H1 (cell line): ENCODE measurements around the gene GCNT1. TPM values are rescaled to one million over a fixed set of nuclear protein-coding genes. Genes with fewer than 3 reads are reported as not detected.
A peak's percentile ranks its signal among the peaks of the same experiment; 100 is the strongest.

Experiments used
- CTCF ChIA-PET: fragments of 300-600 bp; sonication (Branson Sonifier 250); formaldehyde crosslinking; loops from one replicate; lab custom pipeline; 2021; ENCODE audit not compliant: partially characterized antibody; lab: Charles Lee
- POLR2A ChIA-PET: fragments of 300-600 bp; sonication (Branson Sonifier 250); formaldehyde crosslinking; loops from one replicate; lab custom pipeline; 2021; ENCODE audit warnings: inconsistent platforms; ENCODE audit not compliant: partially characterized antibody; lab: Charles Lee
- DNase-seq, 2 experiments: peaks; one replicate each; pipeline versions ENCODE4 v3.0.0 to v3.0.0-alpha.2; 2010 to 2022; ENCODE audit warnings: low spot score in 2 of 2, low read depth in 1 of 2, mixed read lengths in 1 of 2
- FAIRE-seq: peaks from 2 replicates; lab custom pipeline; 2011; peaks lifted over from hg19 to GRCh38; lab: Jason Lieb, UNC
- H2AFZ ChIP-seq: 2 replicates; pipeline ENCODE4 v1.8.1; 2012; ENCODE audit warnings: low read length, inconsistent platforms
- H2AK5ac ChIP-seq: 2 replicates; pipeline ENCODE4 v1.6.1; 2013; ENCODE audit warnings: low read depth, low read length
- H2BK120ac ChIP-seq: replicated peaks from 2 replicates; pipeline ENCODE3; 2013; ENCODE audit warnings: low read depth, low read length, inconsistent platforms
- H2BK12ac ChIP-seq: 2 replicates; pipeline ENCODE4 v1.6.1; 2013; ENCODE audit warnings: low read depth, low read length
- H2BK15ac ChIP-seq: 2 replicates; pipeline ENCODE4 v1.6.1; 2013; ENCODE audit warnings: low read length
- H2BK20ac ChIP-seq: 2 replicates; pipeline ENCODE4 v1.6.1; 2013; ENCODE audit warnings: low read length
- H2BK5ac ChIP-seq: 2 replicates; pipeline ENCODE4 v1.6.1; 2013; ENCODE audit warnings: low read depth, low read length
- H3K14ac ChIP-seq: 2 replicates; pipeline ENCODE4 v1.6.1; 2013; ENCODE audit warnings: inconsistent platforms; ENCODE audit not compliant: insufficient read length
- H3K18ac ChIP-seq: 2 replicates; pipeline ENCODE4 v1.6.1; 2013; ENCODE audit warnings: low read length; ENCODE audit errors: extremely low read depth
- H3K23ac ChIP-seq: 2 replicates; pipeline ENCODE4 v1.6.1; 2013; ENCODE audit warnings: inconsistent platforms; ENCODE audit not compliant: insufficient read length
- H3K23me2 ChIP-seq: 2 replicates; pipeline ENCODE4 v1.6.1; 2013; ENCODE audit warnings: low read depth, low read length
- H3K27ac ChIP-seq: 2 replicates; pipeline ENCODE4 v1.6.1; 2011; ENCODE audit warnings: low read depth, low read length, inconsistent platforms
- H3K27me3 ChIP-seq, 4 experiments: replicated peaks in 1 of 4; 1 replicate in 1 of 4; 2 replicates in 3 of 4; pipeline versions ENCODE4 v1.6.1 to v1.8.1; 2011 to 2013; ENCODE audit warnings: low read length in 3 of 4, mild to moderate bottlenecking in 3 of 4, inconsistent platforms in 2 of 4, mixed read lengths in 2 of 4, moderate library complexity in 1 of 4; ENCODE audit not compliant: control insufficient read depth in 3 of 4, insufficient read depth in 3 of 4; ENCODE audit errors: extremely low read depth in 1 of 4
- H3K36me3 ChIP-seq, 4 experiments: 2 replicates each; pipeline versions ENCODE4 v1.6.1 to v1.8.1; 2011 to 2013; ENCODE audit warnings: mild to moderate bottlenecking in 4 of 4, low read length in 3 of 4, moderate library complexity in 2 of 4, control low read depth in 1 of 4, inconsistent platforms in 1 of 4; ENCODE audit not compliant: insufficient read depth in 4 of 4, control insufficient read depth in 2 of 4
- H3K4ac ChIP-seq: replicated peaks from 2 replicates; pipeline ENCODE3; 2013; ENCODE audit warnings: low read length, low read depth, mixed read lengths, inconsistent platforms; ENCODE audit not compliant: insufficient read length
- H3K4me1 ChIP-seq, 4 experiments: replicated peaks in 1 of 4; 1 replicate in 1 of 4; 2 replicates in 3 of 4; pipeline versions ENCODE4 v1.6.1 to v1.8.1; 2011 to 2013; ENCODE audit warnings: low read length in 3 of 4, inconsistent platforms in 2 of 4, mixed read lengths in 1 of 4; ENCODE audit not compliant: insufficient read depth in 4 of 4, control insufficient read depth in 3 of 4
- H3K4me2 ChIP-seq, 2 experiments: 2 replicates each; pipeline versions ENCODE4 v1.6.1 to v1.8.1; 2011 to 2013; ENCODE audit warnings: low read depth in 2 of 2, low read length in 2 of 2, control low read depth in 1 of 2, inconsistent platforms in 1 of 2, mild to moderate bottlenecking in 1 of 2; ENCODE audit not compliant: insufficient read depth in 1 of 2
- H3K4me3 ChIP-seq, 4 experiments: fragments of 200-600, 300-600 bp in 1 of 4; sonication (generic), shearing (Covaris generic), sonication (Bioruptor Twin) in 1 of 4; 2 replicates each; pipeline versions ENCODE4 v1.5.1 to v1.8.1; 2011 to 2016; ENCODE audit warnings: low read length in 4 of 4, low read depth in 3 of 4, control low read depth in 2 of 4, inconsistent platforms in 2 of 4, mild to moderate bottlenecking in 2 of 4, mixed read lengths in 1 of 4, moderate library complexity in 1 of 4; ENCODE audit not compliant: insufficient read depth in 2 of 4; ENCODE audit errors: extremely low read depth in 1 of 4
- H3K56ac ChIP-seq: replicated peaks from 2 replicates; pipeline ENCODE3; 2013; ENCODE audit warnings: low read depth, mild to moderate bottlenecking, mixed read lengths, low read length, inconsistent platforms; ENCODE audit not compliant: insufficient read length
- H3K79me1 ChIP-seq: 2 replicates; pipeline ENCODE4 v1.6.1; 2013; ENCODE audit warnings: low read depth, low read length, control low read depth
- H3K79me2 ChIP-seq, 2 experiments: 2 replicates each; pipeline versions ENCODE4 v1.6.1 to v1.8.1; 2012 to 2013; ENCODE audit warnings: low read length in 2 of 2, mild to moderate bottlenecking in 2 of 2, inconsistent platforms in 1 of 2; ENCODE audit not compliant: insufficient read depth in 2 of 2, control insufficient read depth in 1 of 2
- H3K9ac ChIP-seq, 4 experiments: replicated peaks in 1 of 4; 1 replicate in 1 of 4; 2 replicates in 3 of 4; pipeline versions ENCODE4 v1.6.1 to v1.8.1; 2011 to 2013; ENCODE audit warnings: low read depth in 3 of 4, low read length in 3 of 4, control low read depth in 2 of 4, mild to moderate bottlenecking in 2 of 4, moderate library complexity in 2 of 4, inconsistent platforms in 1 of 4; ENCODE audit errors: extremely low read depth in 1 of 4
- H3K9me3 ChIP-seq, 2 experiments: 2 replicates each; pipeline versions ENCODE4 v1.6.1 to v1.8.1; 2012 to 2013; ENCODE audit warnings: mild to moderate bottlenecking in 2 of 2, moderate library complexity in 2 of 2, control low read depth in 1 of 2, inconsistent platforms in 1 of 2, low read depth in 1 of 2, low read length in 1 of 2, mixed read lengths in 1 of 2; ENCODE audit not compliant: insufficient read depth in 2 of 2
- H4K20me1 ChIP-seq, 2 experiments: replicated peaks in 1 of 2; 2 replicates each; pipeline versions ENCODE3 to v1.8.1; 2011 to 2013; ENCODE audit warnings: inconsistent platforms in 2 of 2, low read length in 2 of 2, mild to moderate bottlenecking in 1 of 2; ENCODE audit not compliant: insufficient read depth in 2 of 2, control insufficient read depth in 1 of 2
- H4K5ac ChIP-seq: 2 replicates; pipeline ENCODE4 v1.6.1; 2013; ENCODE audit warnings: low read length, low read depth, mixed read lengths, inconsistent platforms; ENCODE audit not compliant: insufficient read length
- H4K8ac ChIP-seq: 2 replicates; pipeline ENCODE4 v1.8.0; 2013; ENCODE audit warnings: mild to moderate bottlenecking, moderate library complexity, low read length, inconsistent platforms; ENCODE audit not compliant: insufficient read depth; ENCODE audit errors: extremely low read depth
- H4K91ac ChIP-seq: replicated peaks from 2 replicates; pipeline ENCODE3; 2013; ENCODE audit warnings: low read length, mixed read lengths, inconsistent platforms; ENCODE audit not compliant: insufficient read length
- EGR1 ChIP-seq: IDR thresholded peaks from 2 replicates; pipeline ENCODE4 v1.6.1; 2011; ENCODE audit warnings: low read depth, low read length, borderline replicate concordance
- GABPA ChIP-seq: IDR thresholded peaks from 2 replicates; pipeline ENCODE4 v1.6.1; 2011; ENCODE audit warnings: mild to moderate bottlenecking, low read length, moderate library complexity, borderline replicate concordance; ENCODE audit not compliant: insufficient read depth
- HDAC6 ChIP-seq: IDR thresholded peaks from one replicate; pipeline ENCODE4 v1.7.1; 2012; ENCODE audit warnings: low read depth, mild to moderate bottlenecking, inconsistent platforms, low read length, moderate library complexity
- KDM4A ChIP-seq: IDR thresholded peaks from one replicate; pipeline ENCODE4 v1.7.1; 2012; ENCODE audit warnings: low read depth, mild to moderate bottlenecking, moderate library complexity, low read length, inconsistent platforms; ENCODE audit not compliant: severe bottlenecking
- KDM5A ChIP-seq: fragments of 200-600 bp; IDR thresholded peaks from 2 replicates; pipeline ENCODE4 v1.7.1; 2012; ENCODE audit warnings: mild to moderate bottlenecking, low read length, inconsistent platforms, mixed read lengths
- RFX5 ChIP-seq: IDR thresholded peaks from 2 replicates; pipeline ENCODE4 v1.6.1; 2011; ENCODE audit warnings: low read depth, low read length, improper control_type of control experiment, borderline replicate concordance
- SIX5 ChIP-seq: IDR thresholded peaks from 2 replicates; pipeline ENCODE4 v1.6.1; 2011; ENCODE audit warnings: mild to moderate bottlenecking, low read depth, low read length
- SRF ChIP-seq: IDR thresholded peaks from 2 replicates; pipeline ENCODE4 v1.6.1; 2011; ENCODE audit warnings: mild to moderate bottlenecking, low read depth, low read length, moderate library complexity
- YY1 ChIP-seq: IDR thresholded peaks from 2 replicates; pipeline ENCODE4 v1.6.1; 2011; ENCODE audit warnings: low read depth, mild to moderate bottlenecking, low read length
- WGBS, 2 experiments: shearing (Covaris generic) in 1 of 2; methylation state at CpG; one replicate each; pipeline versions ENCODE4 v1.1.6 to v1.1.7; 2013 to 2015; ENCODE audit warnings: low lambda C conversion rate in 2 of 2, mixed read lengths in 2 of 2, inconsistent platforms in 1 of 2, low coverage in 1 of 2, missing lambda C conversion rate in 1 of 2; ENCODE audit not compliant: insufficient replicate concordance in 2 of 2, insufficient coverage in 1 of 2, insufficient read length in 1 of 2; ENCODE audit errors: extremely low coverage in 1 of 2, missing lambda C conversion rate in 1 of 2; 5-methylcytosine and 5-hydroxymethylcytosine counted together
- polyA plus RNA-seq, 7 experiments: library from polyadenylated mRNA; depleted of rRNA in 3 of 7; stranded (reverse) in 5 of 7; unstranded in 2 of 7; fragments of >200 nt in 5 of 7; fragments of 200-250 nt in 2 of 7; gene quantifications; 1 replicate in 5 of 7; 2 replicates in 1 of 7; 4 replicates in 1 of 7; pipeline versions ENCODE4 v1.2.1 to v1.2.3, GENCODE V29; 2011 to 2013; ENCODE audit warnings: missing spikeins in 2 of 7, mixed read lengths in 2 of 7
- total RNA-seq: library from RNA; stranded (reverse); fragmentation: NEBNext Ultra II Directional; extraction: Animal tissue kit (Norgen Biotek cat#: 25700); gene quantifications from 2 replicates; pipeline ENCODE4 v1.2.1, GENCODE V29; 2021
- TF ChIP-seq, protein P1 (sequence below): IDR thresholded peaks from 2 replicates; pipeline ENCODE4 v1.6.1; 2012; ENCODE audit warnings: inconsistent platforms
- TF ChIP-seq, protein P2 (sequence below): IDR thresholded peaks from 2 replicates; pipeline ENCODE4 v1.6.1; 2011; ENCODE audit warnings: low read depth, mild to moderate bottlenecking, low read length; ENCODE audit not compliant: insufficient read depth

The GCNT1 gene
- total and polyA plus RNA-seq, 2 of the 8 experiments (the other 6 are each of a cell fraction or from before 2014, with no cell fraction given), result 13.0 to 16.5 TPM

- Histone ChIP-seq H3K14ac (no peak overlapping the region), H3K18ac (no peak overlapping the region), H2BK15ac (0 out of 2 replicates have a peak overlapping the region, but pooled peaks have one; percentile 65), H4K8ac (no peak overlapping the region), H3K79me2 (no peaks in the 10 kb centered on the region), H2BK5ac (0 out of 2 replicates have a peak overlapping the region, but pooled peaks have one; percentile 7), H3K4ac (no peak overlapping the region), H2AK5ac (no peak overlapping the region), H3K27ac (no peak overlapping the region), H3K23ac (no peak overlapping the region), H3K9ac (no peak overlapping the region), H4K20me1 (no peaks in the 10 kb centered on the region), H4K91ac (no peak overlapping the region), H3K56ac (no peak overlapping the region), H3K79me1 (no peaks in the 10 kb centered on the region), H3K9me3 (peaks cover 0 to 4% of the 10 kb centered on the region in 2 experiments; a peak in 2 of 4 replicates), H4K5ac (no peak overlapping the region), H2BK120ac (no peak overlapping the region), H2BK12ac (no peak overlapping the region), H3K23me2 (no peaks in the 10 kb centered on the region), H2BK20ac (no peak overlapping the region), H3K4me2 (no peak overlapping the region), H3K4me1 (peaks cover 0 to 6% (median 0%) of the 10 kb centered on the region in 4 experiments; a peak in 2 of 7 replicates), H3K27me3 (peaks cover 0 to 4% (median 0%) of the 10 kb centered on the region in 4 experiments; a peak in 1 of 7 replicates), H3K36me3 (no peaks in the 10 kb centered on the region), H3K4me3 (no peak overlapping the region), H2AFZ (no peak overlapping the region)
- 81% methylated on average over 4 of the region's 4 CpGs; no CpG with 5 or more reads in 1 of the 2 experiments for WGBS, 2 experiments
- CTCF ChIA-PET, result interaction anchor here (0.6 to 1.1 kb wide), 2 partner anchors 46 to 119 kb away, joined by 3 to 4 read pairs; no protein-coding TSS in a partner anchor
- POLR2A ChIA-PET, result interaction anchor here (0.6 kb wide), 1 partner anchor 228 kb away, joined by 5 read pairs; no protein-coding TSS in a partner anchor
- TF ChIP-seq RFX5 (no peak), KDM5A (no peak), HDAC6 (no peak), GABPA (no peak), EGR1 (no peak), SRF (no peak), SIX5 (no peak), YY1 (no peak), KDM4A (no peak)
- TF ChIP-seq, protein P1, sequence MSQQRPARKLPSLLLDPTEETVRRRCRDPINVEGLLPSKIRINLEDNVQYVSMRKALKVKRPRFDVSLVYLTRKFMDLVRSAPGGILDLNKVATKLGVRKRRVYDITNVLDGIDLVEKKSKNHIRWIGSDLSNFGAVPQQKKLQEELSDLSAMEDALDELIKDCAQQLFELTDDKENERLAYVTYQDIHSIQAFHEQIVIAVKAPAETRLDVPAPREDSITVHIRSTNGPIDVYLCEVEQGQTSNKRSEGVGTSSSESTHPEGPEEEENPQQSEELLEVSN, result no peak
- TF ChIP-seq, protein P2, sequence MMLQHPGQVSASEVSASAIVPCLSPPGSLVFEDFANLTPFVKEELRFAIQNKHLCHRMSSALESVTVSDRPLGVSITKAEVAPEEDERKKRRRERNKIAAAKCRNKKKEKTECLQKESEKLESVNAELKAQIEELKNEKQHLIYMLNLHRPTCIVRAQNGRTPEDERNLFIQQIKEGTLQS, result no peak
- no peak for FAIRE-seq
- DNase-seq, result no peak
Observed at GRCh38 chr9:76414661-76415060, 44.3 kb upstream of the GCNT1 start.
